Parathyroid adenoma (tissue), 2 donors: ENCODE measurements around the gene HOMER3.
"Not testable (repeated sequence)": the region's sequence is repeated elsewhere in the genome, so short reads cannot be mapped to it uniquely, and the experiment has no call there.

ENCODE experiments used
- H2AFZ ChIP-seq: fragments of 300-600 bp; sonication (generic); one replicate; pipeline ENCODE4 v1.7.0; 2017; ENCODE audit warnings: antibody characterized with exemption, mild to moderate bottlenecking
- H3K27ac ChIP-seq: fragments of 300-600 bp; sonication (generic); one replicate; pipeline ENCODE4 v1.7.0; 2017
- H3K27me3 ChIP-seq: fragments of 300-600 bp; sonication (generic); one replicate; pipeline ENCODE4 v1.7.0; 2017; ENCODE audit warnings: low read length; ENCODE audit not compliant: control insufficient read depth, insufficient read depth
- H3K36me3 ChIP-seq: fragments of 300-600 bp; sonication (generic); one replicate; pipeline ENCODE4 v1.7.0; 2017; ENCODE audit warnings: low read length; ENCODE audit not compliant: control insufficient read depth, insufficient read depth
- H3K4me1 ChIP-seq: fragments of 300-600 bp; sonication (generic); one replicate; pipeline ENCODE4 v1.7.0; 2017; ENCODE audit warnings: control low read depth
- H3K4me2 ChIP-seq: fragments of 300-600 bp; sonication (generic); one replicate; pipeline ENCODE4 v1.7.0; 2017; ENCODE audit warnings: low read length
- H3K4me3 ChIP-seq: fragments of 300-600 bp; sonication (generic); one replicate; pipeline ENCODE4 v1.7.0; 2017; ENCODE audit warnings: low read depth, low read length
- H3K79me2 ChIP-seq: fragments of 300-600 bp; sonication (generic); one replicate; pipeline ENCODE4 v1.7.0; 2017; ENCODE audit warnings: control low read depth
- H3K9ac ChIP-seq: fragments of 300-600 bp; sonication (generic); one replicate; pipeline ENCODE4 v1.7.0; 2017; ENCODE audit warnings: mild to moderate bottlenecking
- H3K9me3 ChIP-seq: fragments of 300-600 bp; sonication (generic); one replicate; pipeline ENCODE4 v1.7.0; 2017; ENCODE audit warnings: low read length; ENCODE audit not compliant: control insufficient read depth
- CTCF ChIP-seq: fragments of 300-600 bp; sonication (generic); IDR thresholded peaks from one replicate; pipeline ENCODE4 v1.7.0; 2017; ENCODE audit warnings: antibody characterized with exemption, mild to moderate bottlenecking
- donor health status: primary hyperparathyroidism.

HOMER3 gene

GRCh38 chr19:18905513-18906236 is 35.3 kb downstream of the HOMER3 start:
- H3K4me1 ChIP-seq = no peaks in the 10 kb centered on the region
- no peak overlapping the region for H2AFZ ChIP-seq
- H3K36me3 ChIP-seq = no peaks in the 10 kb centered on the region
- H3K9me3 ChIP-seq = no peaks in the 10 kb centered on the region
- TF ChIP-seq CTCF = no peak
- H3K27me3 ChIP-seq = no peaks in the 10 kb centered on the region
- no peak overlapping the region for H3K4me2 ChIP-seq
- H3K27ac ChIP-seq = no peak overlapping the region
- no peak overlapping the region for H3K4me3 ChIP-seq
- H3K9ac ChIP-seq = no peak overlapping the region
- H3K79me2 ChIP-seq = peaks cover 22% of the 10 kb centered on the region

GRCh38 chr19:18905058-18905456 is 36.0 kb downstream of the HOMER3 start:
- Histone ChIP-seq H3K27ac (no peak overlapping the region), H3K79me2 (peaks cover 15% of the 10 kb centered on the region), H3K36me3 (no peaks in the 10 kb centered on the region), H2AFZ (no peak overlapping the region), H3K9ac (no peak overlapping the region), H3K27me3 (no peaks in the 10 kb centered on the region), H3K4me3 (no peak overlapping the region), H3K9me3 (no peaks in the 10 kb centered on the region), H3K4me2 (no peak overlapping the region), H3K4me1 (no peaks in the 10 kb centered on the region)
- no peak for TF ChIP-seq CTCF

- no peak overlapping the region for H3K4me3 ChIP-seq
- H3K27me3 ChIP-seq = no peaks in the 10 kb centered on the region
- no peak overlapping the region for H2AFZ ChIP-seq
- no peaks in the 10 kb centered on the region for H3K9me3 ChIP-seq
- no peak for TF ChIP-seq CTCF
- peaks cover 14% of the 10 kb centered on the region for H3K79me2 ChIP-seq
- H3K4me2 ChIP-seq = no peak overlapping the region
- no peak overlapping the region for H3K27ac ChIP-seq
- H3K36me3 ChIP-seq = no peaks in the 10 kb centered on the region
- H3K9ac ChIP-seq = no peak overlapping the region
- H3K4me1 ChIP-seq = no peaks in the 10 kb centered on the region
These were observed 36.5 kb downstream of the HOMER3 start for GRCh38 chr19:18904334-18905057.

GRCh38 chr19:18903156-18904037 is 37.6 kb downstream of the HOMER3 start:
- H3K4me2 ChIP-seq = no peak overlapping the region
- no peak overlapping the region for H3K4me3 ChIP-seq
- H2AFZ ChIP-seq = no peak overlapping the region
- H3K36me3 ChIP-seq = no peaks in the 10 kb centered on the region
- peaks cover 11% of the 10 kb centered on the region for H3K79me2 ChIP-seq
- no peak overlapping the region for H3K27ac ChIP-seq
- H3K9me3 ChIP-seq = no peaks in the 10 kb centered on the region
- H3K27me3 ChIP-seq = no peaks in the 10 kb centered on the region
- no peak overlapping the region for H3K9ac ChIP-seq
- TF ChIP-seq CTCF = no peak
- H3K4me1 ChIP-seq = no peaks in the 10 kb centered on the region

- not testable (repeated sequence) for H3K4me3 ChIP-seq, H3K4me2 ChIP-seq, H3K9ac ChIP-seq, H3K9me3 ChIP-seq, H3K36me3 ChIP-seq, H3K79me2 ChIP-seq, H3K27ac ChIP-seq, H3K27me3 ChIP-seq, H3K4me1 ChIP-seq, H2AFZ ChIP-seq
These were observed 38.5 kb downstream of the HOMER3 start for GRCh38 chr19:18902519-18902918.
